Measurements from ENCODE around the gene MMP17.
A peak's percentile ranks its signal among the peaks of the same experiment; 100 is the strongest.

The MMP17 gene

DNA sequence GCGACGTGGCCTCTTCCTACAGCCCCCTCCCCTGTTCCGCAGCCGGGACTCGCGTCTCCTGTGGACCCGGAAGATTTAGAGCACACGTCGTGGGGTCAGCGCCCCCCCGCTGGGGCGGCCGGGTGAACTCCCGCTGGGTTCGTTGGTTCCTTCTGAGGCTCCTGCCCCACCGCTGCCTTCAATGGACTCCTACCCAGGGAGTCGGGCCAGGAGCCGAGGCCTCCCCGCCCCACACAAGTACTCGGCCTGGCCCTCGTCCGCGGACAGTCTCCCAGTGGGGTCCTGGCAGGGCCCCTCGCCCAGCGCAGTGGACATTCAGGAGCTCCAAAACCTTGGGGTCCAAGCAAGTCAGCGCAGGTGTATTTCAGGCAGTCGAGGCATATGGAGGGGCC lies 1.2 kb downstream of the MMP17 start:
- H3K36me3 ChIP-seq (ENCODE audit: control insufficient read depth in 2 of 2, insufficient read depth in 1 of 2, low read length in 2 of 2), result no peaks in the 10 kb centered on the region
- H3K4me1 ChIP-seq (ENCODE audit: control insufficient read depth, insufficient read depth, low read length), result peaks cover 6% of the 10 kb centered on the region; the same call in 1 of the 2 replicates
- no peak overlapping the region for H3K27ac ChIP-seq (ENCODE audit: extremely low read depth, low read depth, low read length)
- POLR2A ChIA-PET, result interaction anchor here (0.6 to 2.3 kb wide), 2 partner anchors 101 to 949 kb away, joined by 4 to 7 read pairs; no protein-coding TSS in a partner anchor
- no peak overlapping the region for H3K4me3 ChIP-seq (ENCODE audit: low read depth, low read length)
- CTCF ChIA-PET, result interaction anchor here (0.5 to 1.1 kb wide), 2 partner anchors 91 to 99 kb away, joined by 3 read pairs; no protein-coding TSS in a partner anchor
- H3K9me3 ChIP-seq (ENCODE audit: control insufficient read depth, insufficient read depth, low read depth, low read length), result no peaks in the 10 kb centered on the region
- no peak for TF ChIP-seq IKZF3 (tag by site-specific recombination; IDR thresholded peaks at IDR 0.05)
- TF ChIP-seq ZNF341 (tag by site-specific recombination; IDR thresholded peaks at IDR 0.05; ENCODE audit: low read depth), result no peak
- no peak for TF ChIP-seq KLF8 (tag by site-specific recombination; IDR thresholded peaks at IDR 0.05)
- TF ChIP-seq HOXD13 (CRISPR knock-in tag; IDR thresholded peaks at IDR 0.05; ENCODE audit: borderline replicate concordance), result no peak
- TF ChIP-seq ZBTB21 (tag by site-specific recombination; IDR thresholded peaks at IDR 0.05), result no peak
- TF ChIP-seq OSR2 (tag by site-specific recombination; IDR thresholded peaks at IDR 0.05), result peak; percentile 25
- TF ChIP-seq RBAK (tag by site-specific recombination; IDR thresholded peaks at IDR 0.05), result no peak
- TF ChIP-seq ZNF416 (tag by site-specific recombination; IDR thresholded peaks at IDR 0.05), result no peak
- TF ChIP-seq ZBTB8A (tag by site-specific recombination; IDR thresholded peaks at IDR 0.05), result peak; percentile 17; the same call in 1 of the 2 replicates
- no peak for TF ChIP-seq ZNF629 (tag by site-specific recombination; IDR thresholded peaks at IDR 0.05)
- TF ChIP-seq ZNF24 (tag by site-specific recombination; IDR thresholded peaks at IDR 0.05), result no peak
- TF ChIP-seq ZBTB20 (tag by site-specific recombination; IDR thresholded peaks at IDR 0.05), result no peak
- no peak for TF ChIP-seq YY1 (tag by site-specific recombination; IDR thresholded peaks at IDR 0.05)
- TF ChIP-seq ZNF423 (tag by site-specific recombination; IDR thresholded peaks at IDR 0.05), result peak; percentile 9; the same call in 1 of the 2 replicates
- peak; percentile 6 for TF ChIP-seq ZBTB26 (tag by site-specific recombination; optimal IDR thresholded peaks at IDR 0.05)
- TF ChIP-seq, protein P1, sequence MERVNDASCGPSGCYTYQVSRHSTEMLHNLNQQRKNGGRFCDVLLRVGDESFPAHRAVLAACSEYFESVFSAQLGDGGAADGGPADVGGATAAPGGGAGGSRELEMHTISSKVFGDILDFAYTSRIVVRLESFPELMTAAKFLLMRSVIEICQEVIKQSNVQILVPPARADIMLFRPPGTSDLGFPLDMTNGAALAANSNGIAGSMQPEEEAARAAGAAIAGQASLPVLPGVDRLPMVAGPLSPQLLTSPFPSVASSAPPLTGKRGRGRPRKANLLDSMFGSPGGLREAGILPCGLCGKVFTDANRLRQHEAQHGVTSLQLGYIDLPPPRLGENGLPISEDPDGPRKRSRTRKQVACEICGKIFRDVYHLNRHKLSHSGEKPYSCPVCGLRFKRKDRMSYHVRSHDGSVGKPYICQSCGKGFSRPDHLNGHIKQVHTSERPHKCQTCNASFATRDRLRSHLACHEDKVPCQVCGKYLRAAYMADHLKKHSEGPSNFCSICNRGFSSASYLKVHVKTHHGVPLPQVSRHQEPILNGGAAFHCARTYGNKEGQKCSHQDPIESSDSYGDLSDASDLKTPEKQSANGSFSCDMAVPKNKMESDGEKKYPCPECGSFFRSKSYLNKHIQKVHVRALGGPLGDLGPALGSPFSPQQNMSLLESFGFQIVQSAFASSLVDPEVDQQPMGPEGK (tag by site-specific recombination; IDR thresholded peaks at IDR 0.05), result peak; percentile 26
- TF ChIP-seq ZNF48 (tag by site-specific recombination; IDR thresholded peaks at IDR 0.05), result no peak
- no peak for TF ChIP-seq ZNF658 (tag by site-specific recombination; IDR thresholded peaks at IDR 0.05)
- TF ChIP-seq SP3 (tag by site-specific recombination; IDR thresholded peaks at IDR 0.05), result no peak
- TF ChIP-seq, protein P2, sequence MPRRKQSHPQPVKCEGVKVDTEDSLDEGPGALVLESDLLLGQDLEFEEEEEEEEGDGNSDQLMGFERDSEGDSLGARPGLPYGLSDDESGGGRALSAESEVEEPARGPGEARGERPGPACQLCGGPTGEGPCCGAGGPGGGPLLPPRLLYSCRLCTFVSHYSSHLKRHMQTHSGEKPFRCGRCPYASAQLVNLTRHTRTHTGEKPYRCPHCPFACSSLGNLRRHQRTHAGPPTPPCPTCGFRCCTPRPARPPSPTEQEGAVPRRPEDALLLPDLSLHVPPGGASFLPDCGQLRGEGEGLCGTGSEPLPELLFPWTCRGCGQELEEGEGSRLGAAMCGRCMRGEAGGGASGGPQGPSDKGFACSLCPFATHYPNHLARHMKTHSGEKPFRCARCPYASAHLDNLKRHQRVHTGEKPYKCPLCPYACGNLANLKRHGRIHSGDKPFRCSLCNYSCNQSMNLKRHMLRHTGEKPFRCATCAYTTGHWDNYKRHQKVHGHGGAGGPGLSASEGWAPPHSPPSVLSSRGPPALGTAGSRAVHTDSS (tag by site-specific recombination; IDR thresholded peaks at IDR 0.05), result no peak
- TF ChIP-seq ZNF266 (tag by site-specific recombination; IDR thresholded peaks at IDR 0.05; ENCODE audit: low read depth), result no peak
- no peak for TF ChIP-seq ZSCAN30 (tag by site-specific recombination; IDR thresholded peaks at IDR 0.05)
- TF ChIP-seq, protein P3, sequence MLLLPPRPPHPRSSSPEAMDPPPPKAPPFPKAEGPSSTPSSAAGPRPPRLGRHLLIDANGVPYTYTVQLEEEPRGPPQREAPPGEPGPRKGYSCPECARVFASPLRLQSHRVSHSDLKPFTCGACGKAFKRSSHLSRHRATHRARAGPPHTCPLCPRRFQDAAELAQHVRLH (tag by site-specific recombination; IDR thresholded peaks at IDR 0.05), result no peak
- TF ChIP-seq ZNF404 (tag by site-specific recombination; IDR thresholded peaks at IDR 0.05), result no peak
- no peak for TF ChIP-seq ZNF692 (tag by site-specific recombination; IDR thresholded peaks at IDR 0.05)
- TF ChIP-seq GLIS1 (tag by site-specific recombination; IDR thresholded peaks at IDR 0.05), result peak; percentile 51; the same call in 1 of the 2 replicates
- TF ChIP-seq PRDM10 (tag by site-specific recombination; IDR thresholded peaks at IDR 0.05), result peak; percentile 54; the same call in 1 of the 2 replicates
- no peak for TF ChIP-seq ZNF433 (tag by site-specific recombination; IDR thresholded peaks at IDR 0.05; ENCODE audit: low read depth)
- no peak for TF ChIP-seq GLI2 (tag by site-specific recombination; IDR thresholded peaks at IDR 0.05; ENCODE audit: borderline replicate concordance, low read depth)
- TF ChIP-seq ZNF114 (tag by site-specific recombination; IDR thresholded peaks at IDR 0.05), result no peak
- TF ChIP-seq TRIM28 (IDR thresholded peaks at IDR 0.05; ENCODE audit: borderline replicate concordance, low read length), result no peak
